ENCODE measurements around the gene VPS4A.

GRCh38 chr16:69368866-69369265 lies 57.7 kb downstream of the VPS4A start:
- TF ChIP-seq POLR2A (IDR thresholded peaks at IDR 0.05) (no peak), EP300 (IDR thresholded peaks at IDR 0.05) (no peak), CTCF (IDR thresholded peaks at IDR 0.05) (no peak), POLR2AphosphoS5 (IDR thresholded peaks at IDR 0.05) (no peak)

All from stomach (tissue), 4 donors.